ACC112 (cell line): Measurements from ENCODE around the gene PDE2A.
"Not testable (repeated sequence)": the region's sequence is repeated elsewhere in the genome, so short reads cannot be mapped to it uniquely, and the experiment has no call there.

Experiments used
- H2AFZ ChIP-seq: fragments of 200-600 bp; sonication (generic); one replicate; pipeline ENCODE4 v1.6.0; 2017; ENCODE audit warnings: antibody characterized with exemption, low read length; ENCODE audit not compliant: unreplicated experiment
- H3K27ac ChIP-seq: fragments of 200-600 bp; sonication (generic); 2 replicates; pipeline ENCODE4 v1.5.1; 2014; ENCODE audit warnings: low read depth, mild to moderate bottlenecking, antibody characterized with exemption, low read length, moderate library complexity
- H3K27me3 ChIP-seq: fragments of 200-600 bp; sonication (generic); 2 replicates; pipeline ENCODE4 v1.6.1; 2014; ENCODE audit warnings: mild to moderate bottlenecking, antibody characterized with exemption, low read length, moderate library complexity, mixed read lengths; ENCODE audit not compliant: insufficient read depth
- H3K36me3 ChIP-seq: fragments of 200-600 bp; sonication (generic); 2 replicates; pipeline ENCODE4 v1.6.1; 2016; ENCODE audit warnings: mild to moderate bottlenecking, antibody characterized with exemption, low read length, moderate library complexity, mixed read lengths; ENCODE audit not compliant: insufficient read depth
- H3K4me1 ChIP-seq: fragments of 200-600 bp; sonication (generic); one replicate; pipeline ENCODE4 v1.6.1; 2016; ENCODE audit warnings: low read length, mixed read lengths; ENCODE audit not compliant: insufficient read depth, unreplicated experiment, control insufficient read depth
- H3K4me3 ChIP-seq: fragments of 200-600 bp; sonication (generic); 2 replicates; pipeline ENCODE4 v1.5.1; 2014; ENCODE audit warnings: mild to moderate bottlenecking, low read depth, low read length
- H3K79me2 ChIP-seq: fragments of 200-600 bp; sonication (generic); one replicate; pipeline ENCODE4 v1.6.0; 2016; ENCODE audit warnings: low read length; ENCODE audit not compliant: control insufficient read depth, unreplicated experiment, insufficient read depth

The PDE2A gene

GRCh38 chr11:72573072-72573854, 101.0 kb downstream of the PDE2A start:
- Histone ChIP-seq H3K4me3 (no peak overlapping the region; the same call in 1 of the 2 replicates), H2AFZ (no peak overlapping the region), H3K27ac (no peak overlapping the region), H3K4me1 (peaks cover 32% of the 10 kb centered on the region), H3K79me2 (no peaks in the 10 kb centered on the region), H3K36me3 (no peaks in the 10 kb centered on the region), H3K27me3 (no peaks in the 10 kb centered on the region)

- H2AFZ ChIP-seq, H3K79me2 ChIP-seq, H3K4me3 ChIP-seq, H3K36me3 ChIP-seq, H3K27ac ChIP-seq, H3K27me3 ChIP-seq: not testable (repeated sequence)
- H3K4me1 ChIP-seq: peaks cover 33% of the 10 kb centered on the region
These were observed 101.7 kb downstream of the PDE2A start for GRCh38 chr11:72572540-72572939.

GRCh38 chr11:72570893-72571661, 103.1 kb downstream of the PDE2A start:
- Histone ChIP-seq H3K4me1 (peaks cover 38% of the 10 kb centered on the region), H3K4me3 (peak overlapping the region; percentile 45; the same call in 1 of the 2 replicates), H3K27ac (peak overlapping the region; percentile 95), H3K79me2 (no peaks in the 10 kb centered on the region), H3K27me3 (no peaks in the 10 kb centered on the region), H2AFZ (peak overlapping the region; percentile 95), H3K36me3 (no peaks in the 10 kb centered on the region)

- Histone ChIP-seq H3K4me3 (peak overlapping the region; percentile 45; the same call in 1 of the 2 replicates), H3K27ac (peak overlapping the region; percentile 95)
These were observed 104.0 kb downstream of the PDE2A start for GRCh38 chr11:72569966-72570892.

GRCh38 chr11:72568861-72569260, 105.4 kb downstream of the PDE2A start:
- peaks cover 38% of the 10 kb centered on the region for H3K4me1 ChIP-seq
- no peak overlapping the region for H3K4me3 ChIP-seq
- no peaks in the 10 kb centered on the region for H3K27me3 ChIP-seq
- H3K27ac ChIP-seq: peak overlapping the region; percentile 95
- H3K79me2 ChIP-seq: no peaks in the 10 kb centered on the region
- no peaks in the 10 kb centered on the region for H3K36me3 ChIP-seq
- H2AFZ ChIP-seq: no peak overlapping the region

More at GRCh38 chr11:72569966-72570892, 104.0 kb downstream of the PDE2A start:
- Histone ChIP-seq H3K4me1 (peaks cover 38% of the 10 kb centered on the region), H3K36me3 (no peaks in the 10 kb centered on the region), H3K79me2 (no peaks in the 10 kb centered on the region), H2AFZ (peak overlapping the region; percentile 95), H3K27me3 (no peaks in the 10 kb centered on the region)

GRCh38 chr11:72562431-72562830, 111.8 kb downstream of the PDE2A start:
- Histone ChIP-seq H3K4me3 (no peak overlapping the region), H3K79me2 (no peaks in the 10 kb centered on the region), H2AFZ (no peak overlapping the region), H3K36me3 (no peaks in the 10 kb centered on the region), H3K4me1 (peaks cover 5% of the 10 kb centered on the region), H3K27ac (no peak overlapping the region), H3K27me3 (0 out of 2 replicates have a peak, but pooled peaks cover 1% of the 10 kb centered on the region)

GRCh38 chr11:72561856-72562255, 112.4 kb downstream of the PDE2A start:
- no peaks in the 10 kb centered on the region for H3K36me3 ChIP-seq
- H3K27ac ChIP-seq: no peak overlapping the region
- no peaks in the 10 kb centered on the region for H3K79me2 ChIP-seq
- H3K4me3 ChIP-seq: no peak overlapping the region
- H3K27me3 ChIP-seq: peaks cover 7% of the 10 kb centered on the region; the same call in 1 of the 2 replicates
- no peak overlapping the region for H2AFZ ChIP-seq
- H3K4me1 ChIP-seq: peaks cover 5% of the 10 kb centered on the region

- not testable (repeated sequence) for H2AFZ ChIP-seq, H3K79me2 ChIP-seq, H3K4me3 ChIP-seq, H3K4me1 ChIP-seq, H3K27ac ChIP-seq, H3K36me3 ChIP-seq
- peaks cover 13% of the 10 kb centered on the region; the same call in 1 of the 2 replicates for H3K27me3 ChIP-seq
These were observed 113.4 kb downstream of the PDE2A start for GRCh38 chr11:72560864-72561263.

- Histone ChIP-seq H3K4me3 (no peak overlapping the region), H2AFZ (no peak overlapping the region), H3K36me3 (no peaks in the 10 kb centered on the region), H3K79me2 (no peaks in the 10 kb centered on the region), H3K27ac (no peak overlapping the region), H3K27me3 (peaks cover 28% of the 10 kb centered on the region), H3K4me1 (no peaks in the 10 kb centered on the region)
These were observed 117.8 kb downstream of the PDE2A start for GRCh38 chr11:72556433-72556832.

GRCh38 chr11:72555014-72555522, 119.2 kb downstream of the PDE2A start:
- H3K4me3 ChIP-seq, H3K27ac ChIP-seq, H2AFZ ChIP-seq, H3K36me3 ChIP-seq, H3K4me1 ChIP-seq, H3K79me2 ChIP-seq: not testable (repeated sequence)
- peaks cover 28% of the 10 kb centered on the region for H3K27me3 ChIP-seq
